ENCODE results near the gene SOX13.
A peak's percentile ranks its signal among the peaks of the same experiment; 100 is the strongest.
"Not testable (repeated sequence)": the region's sequence is repeated elsewhere in the genome, so short reads cannot be mapped to it uniquely, and the experiment has no call there.

SOX13 gene

DNA sequence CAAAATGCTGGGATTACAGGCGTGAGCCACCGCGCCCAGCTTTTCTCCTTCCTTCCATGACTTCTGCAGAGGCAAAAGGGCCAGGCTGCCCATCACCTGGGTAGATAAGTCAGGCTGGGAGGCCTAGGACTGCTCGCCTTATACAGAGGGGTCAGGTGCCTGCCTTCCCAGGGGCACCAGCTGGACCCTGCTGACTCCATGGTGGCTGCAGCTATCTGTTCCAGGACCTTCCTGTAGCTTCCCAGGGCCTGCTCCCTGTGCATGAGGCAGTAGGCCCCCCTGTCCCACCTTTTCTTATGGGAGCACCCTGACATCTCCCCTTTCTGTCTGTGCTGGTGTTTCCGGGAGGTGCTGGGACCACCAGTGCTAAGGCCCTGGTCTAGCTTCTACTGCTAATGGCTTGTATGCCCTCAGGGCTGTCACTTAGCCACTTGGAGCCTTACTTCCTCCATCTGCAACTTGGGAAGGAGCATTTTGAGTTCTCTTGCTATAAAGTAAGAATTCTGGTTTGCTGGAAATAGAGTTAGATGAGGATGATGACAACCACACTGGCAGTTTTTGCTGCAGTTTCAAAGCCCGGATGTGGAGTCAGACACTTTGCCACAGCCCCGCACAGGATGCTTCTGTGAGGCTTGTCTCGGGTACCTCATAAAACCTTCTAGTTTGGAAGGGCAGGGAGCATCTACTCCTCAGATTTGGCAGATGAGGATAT lies 14.4 kb downstream of the SOX13 start:
- no peak for DNase-seq (ENCODE audit: low read depth)
- TF ChIP-seq, protein P1, sequence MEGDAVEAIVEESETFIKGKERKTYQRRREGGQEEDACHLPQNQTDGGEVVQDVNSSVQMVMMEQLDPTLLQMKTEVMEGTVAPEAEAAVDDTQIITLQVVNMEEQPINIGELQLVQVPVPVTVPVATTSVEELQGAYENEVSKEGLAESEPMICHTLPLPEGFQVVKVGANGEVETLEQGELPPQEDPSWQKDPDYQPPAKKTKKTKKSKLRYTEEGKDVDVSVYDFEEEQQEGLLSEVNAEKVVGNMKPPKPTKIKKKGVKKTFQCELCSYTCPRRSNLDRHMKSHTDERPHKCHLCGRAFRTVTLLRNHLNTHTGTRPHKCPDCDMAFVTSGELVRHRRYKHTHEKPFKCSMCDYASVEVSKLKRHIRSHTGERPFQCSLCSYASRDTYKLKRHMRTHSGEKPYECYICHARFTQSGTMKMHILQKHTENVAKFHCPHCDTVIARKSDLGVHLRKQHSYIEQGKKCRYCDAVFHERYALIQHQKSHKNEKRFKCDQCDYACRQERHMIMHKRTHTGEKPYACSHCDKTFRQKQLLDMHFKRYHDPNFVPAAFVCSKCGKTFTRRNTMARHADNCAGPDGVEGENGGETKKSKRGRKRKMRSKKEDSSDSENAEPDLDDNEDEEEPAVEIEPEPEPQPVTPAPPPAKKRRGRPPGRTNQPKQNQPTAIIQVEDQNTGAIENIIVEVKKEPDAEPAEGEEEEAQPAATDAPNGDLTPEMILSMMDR (conservative IDR thresholded peaks at IDR 0.05; ENCODE audit: low read length), result no peak

DNA sequence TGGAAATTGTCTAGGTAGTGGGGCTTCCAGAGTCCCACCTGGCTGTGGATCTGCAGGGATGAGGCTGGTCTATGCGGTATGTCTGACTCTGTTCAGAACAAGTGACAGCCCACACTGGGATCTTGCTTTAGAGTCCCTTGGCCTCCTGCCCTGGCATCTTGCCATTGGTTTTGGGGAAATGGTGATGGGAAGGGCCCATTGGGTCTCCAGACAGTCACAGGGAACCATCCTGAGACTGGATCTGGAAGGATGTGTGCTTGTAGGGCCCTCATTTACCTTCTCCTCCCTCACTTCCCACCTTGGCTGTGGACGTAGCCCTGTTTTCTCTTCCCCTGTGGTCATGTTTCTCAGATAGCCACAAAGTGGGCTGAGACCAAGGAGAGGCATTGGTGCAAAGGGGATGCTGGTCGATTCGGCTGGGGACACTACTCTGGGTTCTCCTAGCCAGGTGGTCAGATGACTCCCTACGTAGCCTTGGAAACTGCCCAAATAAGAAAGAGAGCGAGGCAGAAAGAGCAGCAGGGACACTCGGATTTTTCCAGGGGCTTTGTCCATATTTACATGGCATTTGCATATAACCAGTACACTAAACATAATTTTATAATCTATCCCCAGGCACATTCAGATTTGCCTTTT lies 15.1 kb downstream of the SOX13 start:
- DNase-seq (ENCODE audit: low read depth), result no peak
- H3K4me3 ChIP-seq (ENCODE audit: low read length), result no peak overlapping the region
- TF ChIP-seq, protein P1 (conservative IDR thresholded peaks at IDR 0.05; ENCODE audit: low read length), result no peak

More for the DNA sequence above, 14.4 kb downstream of the SOX13 start:
- no peak overlapping the region for H3K4me3 ChIP-seq (ENCODE audit: low read length)

GRCh38 chr1:204088596-204088995 lies 15.7 kb downstream of the SOX13 start:
- no peak for DNase-seq (ENCODE audit: low read depth)
- TF ChIP-seq, protein P1 (conservative IDR thresholded peaks at IDR 0.05; ENCODE audit: low read length), result no peak
- no peak overlapping the region for H3K4me3 ChIP-seq (ENCODE audit: low read length)

DNA sequence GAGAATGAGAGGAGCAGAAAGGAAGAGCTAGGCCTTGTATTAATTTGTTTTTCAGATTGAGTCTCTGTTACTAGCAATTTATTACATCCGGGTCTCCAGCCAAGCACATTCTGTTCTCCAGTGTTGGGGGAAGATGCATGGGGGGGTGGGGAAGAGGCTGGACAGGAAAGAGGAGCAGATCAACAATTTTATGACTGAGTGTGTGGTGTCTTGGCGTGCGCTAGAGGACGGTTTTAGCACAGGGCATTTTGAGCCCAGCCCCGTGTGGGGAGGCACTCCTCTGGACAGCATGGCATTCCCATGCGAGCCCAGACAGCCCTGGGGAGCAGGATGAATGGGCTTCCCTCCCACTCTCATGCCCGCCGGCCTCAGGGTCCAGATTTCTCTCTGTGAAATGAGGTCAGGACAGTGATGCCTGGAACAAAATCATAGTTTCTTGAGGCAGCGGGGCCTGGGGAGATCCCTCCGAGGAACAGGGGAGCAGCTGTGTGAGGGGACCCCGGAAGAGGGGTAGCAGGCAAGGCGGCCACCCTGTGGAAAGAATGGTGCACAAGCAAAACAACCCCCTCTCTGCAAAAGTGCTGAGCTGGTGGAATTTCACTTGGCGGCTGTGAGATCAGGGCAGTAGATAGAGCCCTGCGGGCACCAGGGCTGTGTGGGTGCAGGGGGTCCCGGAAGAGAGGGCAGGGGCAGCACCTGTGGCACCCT lies 16.3 kb downstream of the SOX13 start:
- H3K4me3 ChIP-seq (ENCODE audit: low read length), result no peak overlapping the region
- DNase-seq (ENCODE audit: low read depth), result peak; percentile 73
- TF ChIP-seq, protein P1 (conservative IDR thresholded peaks at IDR 0.05; ENCODE audit: low read length), result peak; percentile 31

GRCh38 chr1:204090132-204090531 lies 17.2 kb downstream of the SOX13 start:
- H3K4me3 ChIP-seq (ENCODE audit: low read length); DNase-seq (ENCODE audit: low read depth): not testable (repeated sequence)

GRCh38 chr1:204091066-204091465 lies 18.2 kb downstream of the SOX13 start:
- H3K4me3 ChIP-seq (ENCODE audit: low read length), result no peak overlapping the region
- TF ChIP-seq, protein P1 (conservative IDR thresholded peaks at IDR 0.05; ENCODE audit: low read length), result no peak
- no peak for DNase-seq (ENCODE audit: low read depth)

DNA sequence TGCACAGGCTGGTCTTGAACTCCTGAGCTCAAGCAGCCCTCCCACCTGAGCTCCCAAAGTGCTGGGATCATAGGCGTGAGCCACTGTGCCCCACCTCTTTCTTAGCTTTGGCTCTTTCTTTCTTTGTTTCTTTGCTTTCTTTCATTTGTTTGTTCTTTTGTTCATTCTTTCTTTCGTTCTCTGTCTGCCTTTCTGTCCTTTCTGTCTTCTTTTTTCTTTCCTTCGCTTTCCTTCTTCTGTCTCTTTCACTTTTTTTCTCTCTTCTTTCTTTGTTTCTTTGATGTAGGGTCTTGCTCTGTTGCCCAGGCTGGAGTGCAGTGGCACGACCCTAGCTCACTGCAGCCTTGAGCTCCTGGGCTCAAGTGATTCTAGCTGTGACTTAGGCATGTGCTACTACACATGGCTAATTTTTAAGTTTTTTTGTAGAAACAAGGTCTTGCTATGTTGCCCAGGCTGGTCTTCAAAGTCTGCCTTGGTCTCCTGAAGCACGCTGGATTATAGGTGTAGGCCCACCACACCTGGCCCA lies 18.9 kb downstream of the SOX13 start:
- TF ChIP-seq, protein P1 (conservative IDR thresholded peaks at IDR 0.05; ENCODE audit: low read length), result no peak

More for the DNA sequence above, 18.9 kb downstream of the SOX13 start:
- no peak overlapping the region for H3K4me3 ChIP-seq (ENCODE audit: low read length)
- DNase-seq (ENCODE audit: low read depth), result no peak

Measured in AG10803 (cell line).